Ishikawa (cell line): ENCODE data around the gene DMKN.

Experiments
- CREB1 ChIP-seq: IDR thresholded peaks from 2 replicates; pipeline ENCODE4 v1.6.1; 2012; ENCODE audit warnings: low read depth
- EGR1 ChIP-seq: IDR thresholded peaks from 2 replicates; pipeline ENCODE4 v1.6.1; 2012
- FOXM1 ChIP-seq: IDR thresholded peaks from 2 replicates; pipeline ENCODE4 v1.6.1; 2012; ENCODE audit warnings: low read depth, borderline replicate concordance
- MAX ChIP-seq: IDR thresholded peaks from 2 replicates; pipeline ENCODE4 v1.6.1; 2012
- NFIC ChIP-seq: IDR thresholded peaks from 2 replicates; pipeline ENCODE4 v1.6.1; 2012
- RAD21 ChIP-seq: IDR thresholded peaks from 2 replicates; pipeline ENCODE4 v1.6.1; 2012; ENCODE audit warnings: low read depth
- REST ChIP-seq: IDR thresholded peaks from 2 replicates; pipeline ENCODE4 v1.6.1; 2012; ENCODE audit warnings: low read depth, mild to moderate bottlenecking
- TAF1 ChIP-seq: IDR thresholded peaks from 2 replicates; pipeline ENCODE4 v1.6.1; 2012; ENCODE audit warnings: low read depth, mild to moderate bottlenecking
- YY1 ChIP-seq: IDR thresholded peaks from 2 replicates; pipeline ENCODE4 v1.6.1; 2012; ENCODE audit warnings: low read depth

GRCh38 chr19:35549174-35549788 is 35.8 kb upstream of the DMKN start:
- TF ChIP-seq REST (no peak), TAF1 (no peak), MAX (no peak), FOXM1 (no peak), EGR1 (no peak), RAD21 (peak; percentile 76), YY1 (no peak), CREB1 (no peak), NFIC (no peak)
